K562 (cell line): ENCODE measurements around the gene PACS2. TPM values are rescaled to one million over a fixed set of nuclear protein-coding genes. Genes with fewer than 3 reads are reported as not detected.

Experiments
- ATAC-seq: fragments of 200-7000 bp; cut with Tn5 transposase; 3 replicates; pipeline ENCODE4 v1.9.1; 2020; ENCODE audit warnings: moderate library complexity
- BruUV-seq: library from RNA; stranded (reverse); fragments of 400-500 nt; replicated peaks from 2 replicates; lab custom pipeline; 2021; lab: Mats Ljungman, UMichigan
- CTCF ChIA-PET: fragments of 300-600 bp; formaldehyde crosslinking; extraction: SDS; loops from one replicate; lab custom pipeline; 2021; ENCODE audit warnings: low intra/inter-chr PET ratio; lab: Yijun Ruan, JAX
- POLR2A ChIA-PET: fragments of 300-600, 350-650 bp; sonication (Branson Sonifier 250); formaldehyde crosslinking; extraction: SDS; loops from one replicate; lab custom pipeline; 2021; ENCODE audit warnings: antibody characterized with exemption, inconsistent platforms; lab: Yijun Ruan, JAX
- DNase-seq, 4 experiments: peaks; one replicate each; pipeline versions ENCODE4 v3.0.0 to v3.0.0-alpha.2; 2011 to 2018; ENCODE audit warnings: low spot score in 3 of 4, mixed read lengths in 3 of 4; ENCODE audit errors: extremely low read depth in 1 of 4
- FAIRE-seq: peaks from 2 replicates; lab custom pipeline; 2011; peaks lifted over from hg19 to GRCh38; lab: Jason Lieb, UNC
- H2AFZ ChIP-seq: 2 replicates; pipeline ENCODE4 v1.6.0; 2011; ENCODE audit warnings: low read depth, low read length, control low read depth, inconsistent platforms
- H3K27ac ChIP-seq: fragments of 200-600 bp; 3 replicates; pipeline ENCODE4 v1.8.0; 2011; ENCODE audit warnings: low read depth, mild to moderate bottlenecking, control low read depth, inconsistent platforms, low read length, moderate library complexity, mixed read lengths; ENCODE audit errors: extremely low read depth
- H3K27me3 ChIP-seq, 2 experiments: fragments of 300-600 bp in 1 of 2; 2 replicates in 1 of 2; 3 replicates in 1 of 2; pipeline versions ENCODE4 v1.6.0 to v1.8.0; 2011; ENCODE audit warnings: inconsistent platforms in 2 of 2, low read length in 2 of 2, mild to moderate bottlenecking in 1 of 2, mixed read lengths in 1 of 2, moderate library complexity in 1 of 2; ENCODE audit not compliant: control insufficient read depth in 2 of 2, insufficient read depth in 2 of 2
- H3K36me3 ChIP-seq: fragments of 300-600 bp; 3 replicates; pipeline ENCODE4 v1.8.0; 2011; ENCODE audit warnings: mild to moderate bottlenecking, low read length, inconsistent platforms; ENCODE audit not compliant: control insufficient read depth, insufficient read depth
- H3K4me1 ChIP-seq, 2 experiments: fragments of 200-600 bp in 1 of 2; replicated peaks in 1 of 2; 2 replicates in 1 of 2; 3 replicates in 1 of 2; pipeline versions ENCODE4 v1.5.1 to v1.8.0; 2011; ENCODE audit warnings: inconsistent platforms in 2 of 2, low read length in 2 of 2, mild to moderate bottlenecking in 1 of 2, mixed read lengths in 1 of 2, moderate library complexity in 1 of 2; ENCODE audit not compliant: control insufficient read depth in 2 of 2, insufficient read depth in 2 of 2
- H3K4me2 ChIP-seq: 2 replicates; pipeline ENCODE4 v1.6.1; 2011; ENCODE audit warnings: low read length, control low read depth, inconsistent platforms, mixed read lengths; ENCODE audit not compliant: insufficient read depth
- H3K4me3 ChIP-seq: fragments of 200-600 bp; sonication (generic), shearing (Covaris generic); 2 replicates; pipeline ENCODE4 v1.5.1; 2016; ENCODE audit warnings: control low read depth, inconsistent platforms
- H3K79me2 ChIP-seq: fragments of 200-600 bp; 3 replicates; pipeline ENCODE4 v1.8.0; 2011; ENCODE audit warnings: low read length, inconsistent platforms; ENCODE audit not compliant: control insufficient read depth, insufficient read depth
- H3K9ac ChIP-seq, 2 experiments: 2 replicates each; pipeline versions ENCODE4 v1.6.0 to v1.6.1; 2011; ENCODE audit warnings: low read depth in 2 of 2, low read length in 2 of 2, control low read depth in 1 of 2, inconsistent platforms in 1 of 2, mild to moderate bottlenecking in 1 of 2, mixed read lengths in 1 of 2; ENCODE audit not compliant: insufficient read depth in 1 of 2
- H3K9me1 ChIP-seq: one replicate; pipeline ENCODE4 v1.6.0; 2011; ENCODE audit warnings: inconsistent platforms, mild to moderate bottlenecking, low read length, moderate library complexity; ENCODE audit not compliant: control insufficient read depth, insufficient read depth
- H3K9me3 ChIP-seq: replicated peaks from 2 replicates; pipeline ENCODE4 v1.5.1; 2011; ENCODE audit warnings: low read depth, low read length, inconsistent platforms; ENCODE audit not compliant: control insufficient read depth, insufficient read depth
- H4K20me1 ChIP-seq: replicated peaks from 2 replicates; pipeline ENCODE4 v1.6.1; 2011; ENCODE audit warnings: low read length, inconsistent platforms, mixed read lengths; ENCODE audit not compliant: control insufficient read depth, insufficient read depth
- BCL6 ChIP-seq: fragments of 250-450 bp; sonication (Bioruptor Pico); IDR thresholded peaks from 2 replicates; pipeline ENCODE4 v1.4.0; 2020
- BCOR ChIP-seq: fragments of 450-650 bp; IDR thresholded peaks from 2 replicates; pipeline ENCODE4 v1.6.1; 2016
- CEBPB ChIP-seq: fragments of 450-650 bp; IDR thresholded peaks from 2 replicates; pipeline ENCODE4 v1.6.1; 2016; ENCODE audit warnings: missing genetic modification characterization, missing compliant biosample characterization
- CREB1 ChIP-seq, 2 experiments: sonication (generic) in 1 of 2; formaldehyde crosslinking in 1 of 2; IDR thresholded peaks; 2 replicates each; pipeline versions ENCODE4 v1.6.1 to v1.8.0; 2012 to 2022; ENCODE audit warnings: inconsistent platforms in 1 of 2, mild to moderate bottlenecking in 1 of 2, missing genetic modification reagents in 1 of 2, moderate library complexity in 1 of 2
- EHMT2 ChIP-seq: fragments of 450-650 bp; IDR thresholded peaks from 2 replicates; pipeline ENCODE4 v1.6.1; 2018; ENCODE audit warnings: antibody characterized with exemption
- MAFK ChIP-seq: IDR thresholded peaks from 2 replicates; pipeline ENCODE4 v1.6.1; 2011; ENCODE audit warnings: low read length, improper control_type of control experiment
- NCOA4 ChIP-seq: fragments of 450-650 bp; IDR thresholded peaks from 2 replicates; pipeline ENCODE4 v1.6.1; 2018; ENCODE audit warnings: mild to moderate bottlenecking; ENCODE audit not compliant: partially characterized antibody
- PCBP2 ChIP-seq: fragments of 200-400 bp; formaldehyde crosslinking; IDR thresholded peaks from 2 replicates; pipeline ENCODE4 v1.6.1; 2018; ENCODE audit warnings: low read length, low read depth, mild to moderate bottlenecking, moderate library complexity; ENCODE audit not compliant: poor library complexity, severe bottlenecking
- PHTF2 ChIP-seq: fragments of 250-450 bp; sonication (Bioruptor Pico); IDR thresholded peaks from 2 replicates; pipeline ENCODE4 v1.5.0; 2021; ENCODE audit warnings: mild to moderate bottlenecking
- SMARCE1 ChIP-seq: fragments of 450-650 bp; IDR thresholded peaks from 2 replicates; pipeline ENCODE4 v1.7.1; 2016; ENCODE audit warnings: mild to moderate bottlenecking
- STAT5B ChIP-seq: fragments of 250-450 bp; sonication (Bioruptor Pico); IDR thresholded peaks from 2 replicates; pipeline ENCODE4 v1.8.0; 2021; ENCODE audit warnings: mild to moderate bottlenecking, inconsistent platforms
- TFAP4 ChIP-seq: sonication (generic); formaldehyde crosslinking; IDR thresholded peaks from 2 replicates; pipeline ENCODE4 v1.8.0; 2022; ENCODE audit warnings: missing genetic modification reagents, mild to moderate bottlenecking, moderate library complexity, borderline replicate concordance
- TRIM24 ChIP-seq, 2 experiments: fragments of 450-650 bp; IDR thresholded peaks; 2 replicates each; pipeline ENCODE4 v1.6.1; 2016
- XRCC4 ChIP-seq: IDR thresholded peaks from one replicate; pipeline ENCODE4 v1.6.1; 2011; ENCODE audit not compliant: insufficient read depth, insufficient read length; ENCODE audit errors: extremely low read depth
- ZNF184 ChIP-seq: sonication (generic); formaldehyde crosslinking; IDR thresholded peaks from 2 replicates; pipeline ENCODE4 v1.5.0; 2020; ENCODE audit warnings: missing genetic modification reagents
- ZNF217 ChIP-seq: sonication (generic); formaldehyde crosslinking; IDR thresholded peaks from 2 replicates; pipeline ENCODE4 v1.8.0; 2022; ENCODE audit warnings: mild to moderate bottlenecking, missing genetic modification reagents
- ZNF311 ChIP-seq: fragments of 250-450 bp; sonication (Bioruptor Pico); IDR thresholded peaks from 2 replicates; pipeline ENCODE4 v1.4.0; 2020; ENCODE audit warnings: mild to moderate bottlenecking, moderate library complexity
- ZNF41 ChIP-seq: fragments of 250-450 bp; sonication (Bioruptor Pico); conservative IDR thresholded peaks from 2 replicates; pipeline ENCODE4 v1.4.0; 2020; ENCODE audit warnings: mild to moderate bottlenecking
- WGBS: fragments of 100-300 bp; shearing (Covaris generic); methylation state at CpG from one replicate; pipeline ENCODE4 v1.1.6; 2016; ENCODE audit warnings: low coverage, mixed read lengths; ENCODE audit not compliant: insufficient coverage; ENCODE audit errors: missing lambda C conversion rate; 5-methylcytosine and 5-hydroxymethylcytosine counted together
- in situ Hi-C: fragments of 300-500 bp; cut with MboI; formaldehyde crosslinking; loops from 4 replicates; pipeline ENCODE4 v1.15.0; 2018; ENCODE audit warnings: inconsistent platforms, mixed read lengths
- intact Hi-C: fragments of 100-400 bp; cut with micrococcal nuclease; formaldehyde crosslinking; loops from 2 replicates; pipeline ENCODE4 v1.14.2; 2022
- polyA plus RNA-seq, 8 experiments: library from polyadenylated mRNA; depleted of rRNA in 4 of 8; stranded (reverse) in 5 of 8; unstranded in 3 of 8; fragments of >200 nt; fragmentation: Nextera tagmentation in 2 of 8; fragmentation: Illumina TruSeq in 1 of 8; extraction: Ambion mirVana in 2 of 8; extraction: Trizol in 1 of 8; gene quantifications; 2 replicates each; pipeline versions ENCODE4 v1.2.1 to v1.2.3, GENCODE V29; 2011 to 2014; ENCODE audit warnings: inconsistent platforms in 1 of 8, missing spikeins in 1 of 8
- total RNA-seq, 7 experiments: library from RNA; depleted of rRNA in 6 of 7; stranded (reverse); fragments of >200 nt in 6 of 7; fragmentation: Illumina TruSeq in 2 of 7; extraction: Trizol in 2 of 7; gene quantifications; 2 replicates each; pipeline versions ENCODE4 v1.2.1 to v1.2.3, GENCODE V29; 2011 to 2021; ENCODE audit warnings: low replicate concordance in 1 of 7
- TF ChIP-seq, protein P1 (sequence below): fragments of 450-650 bp; IDR thresholded peaks from 2 replicates; pipeline ENCODE4 v1.6.1; 2016; ENCODE audit warnings: borderline replicate concordance
- TF ChIP-seq, protein P2 (sequence below): sonication (generic); formaldehyde crosslinking; IDR thresholded peaks from 2 replicates; pipeline ENCODE4 v1.8.1; 2023; ENCODE audit warnings: mild to moderate bottlenecking, missing genetic modification reagents

PACS2 gene
- total and polyA plus RNA-seq, 9 of the 15 experiments (the other 6 are each of a cell fraction or from before 2014, with no cell fraction given) = 0.11 to 20.8 (median 9.9) TPM

DNA sequence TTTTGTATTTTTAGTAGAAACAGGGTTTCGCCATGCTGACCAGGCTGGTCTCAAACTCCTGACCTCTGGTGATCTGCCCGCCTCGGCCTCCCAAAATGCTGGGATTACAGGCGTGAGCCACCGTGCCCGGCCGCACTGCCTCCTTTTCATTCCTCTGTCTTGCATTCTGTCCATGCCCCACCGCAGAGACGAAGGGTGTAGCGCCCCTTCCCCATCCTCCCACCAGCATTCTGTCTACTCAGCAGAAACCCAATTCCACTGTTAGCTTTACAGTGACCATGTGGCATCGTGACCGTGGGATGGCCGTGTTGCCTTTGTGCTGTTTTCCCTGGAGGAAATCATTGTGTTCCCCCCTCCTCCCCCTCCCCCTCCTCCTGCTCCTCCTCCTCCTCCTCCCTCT, 94.0 kb downstream of the PACS2 start (continued):
- TF ChIP-seq, protein P1, sequence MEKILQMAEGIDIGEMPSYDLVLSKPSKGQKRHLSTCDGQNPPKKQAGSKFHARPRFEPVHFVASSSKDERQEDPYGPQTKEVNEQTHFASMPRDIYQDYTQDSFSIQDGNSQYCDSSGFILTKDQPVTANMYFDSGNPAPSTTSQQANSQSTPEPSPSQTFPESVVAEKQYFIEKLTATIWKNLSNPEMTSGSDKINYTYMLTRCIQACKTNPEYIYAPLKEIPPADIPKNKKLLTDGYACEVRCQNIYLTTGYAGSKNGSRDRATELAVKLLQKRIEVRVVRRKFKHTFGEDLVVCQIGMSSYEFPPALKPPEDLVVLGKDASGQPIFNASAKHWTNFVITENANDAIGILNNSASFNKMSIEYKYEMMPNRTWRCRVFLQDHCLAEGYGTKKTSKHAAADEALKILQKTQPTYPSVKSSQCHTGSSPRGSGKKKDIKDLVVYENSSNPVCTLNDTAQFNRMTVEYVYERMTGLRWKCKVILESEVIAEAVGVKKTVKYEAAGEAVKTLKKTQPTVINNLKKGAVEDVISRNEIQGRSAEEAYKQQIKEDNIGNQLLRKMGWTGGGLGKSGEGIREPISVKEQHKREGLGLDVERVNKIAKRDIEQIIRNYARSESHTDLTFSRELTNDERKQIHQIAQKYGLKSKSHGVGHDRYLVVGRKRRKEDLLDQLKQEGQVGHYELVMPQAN = no peak
- TF ChIP-seq BCL6 (CRISPR knock-in tag) = no peak
- no peak for TF ChIP-seq PHTF2 (CRISPR knock-in tag)
- no peak for TF ChIP-seq CREB1 (IDR thresholded peaks at IDR 0.05)
- TF ChIP-seq CREB1 (CRISPR knock-in tag; IDR thresholded peaks at IDR 0.05) = no peak
- TF ChIP-seq, protein P2, sequence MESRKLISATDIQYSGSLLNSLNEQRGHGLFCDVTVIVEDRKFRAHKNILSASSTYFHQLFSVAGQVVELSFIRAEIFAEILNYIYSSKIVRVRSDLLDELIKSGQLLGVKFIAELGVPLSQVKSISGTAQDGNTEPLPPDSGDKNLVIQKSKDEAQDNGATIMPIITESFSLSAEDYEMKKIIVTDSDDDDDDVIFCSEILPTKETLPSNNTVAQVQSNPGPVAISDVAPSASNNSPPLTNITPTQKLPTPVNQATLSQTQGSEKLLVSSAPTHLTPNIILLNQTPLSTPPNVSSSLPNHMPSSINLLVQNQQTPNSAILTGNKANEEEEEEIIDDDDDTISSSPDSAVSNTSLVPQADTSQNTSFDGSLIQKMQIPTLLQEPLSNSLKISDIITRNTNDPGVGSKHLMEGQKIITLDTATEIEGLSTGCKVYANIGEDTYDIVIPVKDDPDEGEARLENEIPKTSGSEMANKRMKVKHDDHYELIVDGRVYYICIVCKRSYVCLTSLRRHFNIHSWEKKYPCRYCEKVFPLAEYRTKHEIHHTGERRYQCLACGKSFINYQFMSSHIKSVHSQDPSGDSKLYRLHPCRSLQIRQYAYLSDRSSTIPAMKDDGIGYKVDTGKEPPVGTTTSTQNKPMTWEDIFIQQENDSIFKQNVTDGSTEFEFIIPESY = no peak
- TF ChIP-seq MAFK = peak; percentile 63
- TF ChIP-seq TRIM24 (IDR thresholded peaks at IDR 0.05) = no peak
- TF ChIP-seq, all 486 proteins: peak for 6

DNA sequence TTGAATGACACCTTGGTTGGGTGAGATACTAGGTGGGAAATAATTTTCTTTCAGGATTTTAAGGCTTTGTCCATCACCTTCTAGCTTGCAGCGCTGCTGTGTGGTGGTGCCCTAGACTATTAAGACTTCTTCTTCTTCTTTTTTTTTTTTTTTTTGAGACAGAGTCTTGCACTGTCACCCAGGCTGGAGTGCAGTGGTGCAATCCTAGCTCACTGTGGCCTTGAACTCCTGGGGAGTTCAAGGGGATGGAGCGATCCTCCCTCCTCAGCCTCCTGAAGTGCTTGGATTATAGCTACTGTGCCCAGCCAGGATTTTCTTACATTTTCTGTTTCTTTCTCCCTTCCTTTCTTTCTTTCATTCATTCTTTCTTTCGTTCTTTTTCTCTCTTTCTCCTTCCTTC, 94.8 kb downstream of the PACS2 start:
- H3K27ac ChIP-seq = no peak overlapping the region
- peaks cover 0 to 10% of the 10 kb centered on the region in 2 experiments; a peak in 1 of 5 replicates for H3K27me3 ChIP-seq
- no peaks in the 10 kb centered on the region for H4K20me1 ChIP-seq
- H3K9me3 ChIP-seq = no peaks in the 10 kb centered on the region
- POLR2A ChIA-PET = interaction anchor here (1.0 to 1.2 kb wide), 2 partner anchors 9 to 10 kb away, joined by 3 to 5 read pairs; no protein-coding TSS in a partner anchor
- H3K9ac ChIP-seq = no peak overlapping the region
- 42% methylated on average over 2 of the region's 3 CpGs for WGBS
- H3K4me3 ChIP-seq = no peak overlapping the region
- peaks cover 0 to 21% of the 10 kb centered on the region in 2 experiments; a peak in 2 of 5 replicates for H3K4me1 ChIP-seq
- FAIRE-seq (no peak), DNase-seq (no peak), ATAC-seq (no peak)
- no peak overlapping the region for H3K4me2 ChIP-seq
- no peaks in the 10 kb centered on the region for H3K36me3 ChIP-seq
- no peaks in the 10 kb centered on the region for H3K79me2 ChIP-seq
- intact Hi-C loops (no loop called here), in situ Hi-C loops (no loop called here)
- CTCF ChIA-PET = no interaction called here
- BruUV-seq = no TSS peak
- H3K9me1 ChIP-seq = no peaks in the 10 kb centered on the region
- H2AFZ ChIP-seq = no peak overlapping the region
- TF ChIP-seq PCBP2 = no peak
- no peak for TF ChIP-seq ZNF184 (CRISPR knock-in tag)
- TF ChIP-seq STAT5B (CRISPR knock-in tag) = no peak
- no peak for TF ChIP-seq ZNF311 (CRISPR knock-in tag)
- TF ChIP-seq ZNF217 (CRISPR knock-in tag) = no peak
- TF ChIP-seq XRCC4 = no peak
- TF ChIP-seq CEBPB (tag) = no peak
- no peak for TF ChIP-seq EHMT2
- TF ChIP-seq TFAP4 (CRISPR knock-in tag) = no peak
- TF ChIP-seq ZNF41 = no peak
- TF ChIP-seq NCOA4 = no peak
- TF ChIP-seq BCOR = no peak
- no peak for TF ChIP-seq SMARCE1
